Measurements from ENCODE around the gene MYOF. TPM values are rescaled to one million over a fixed set of nuclear protein-coding genes. Genes with fewer than 3 reads are reported as not detected.

The MYOF gene
- total and polyA plus RNA-seq, 9 of the 15 experiments (the other 6 are each of a cell fraction or from before 2014, with no cell fraction given), result 0.06 to 0.27 TPM; not detected in 7

DNA sequence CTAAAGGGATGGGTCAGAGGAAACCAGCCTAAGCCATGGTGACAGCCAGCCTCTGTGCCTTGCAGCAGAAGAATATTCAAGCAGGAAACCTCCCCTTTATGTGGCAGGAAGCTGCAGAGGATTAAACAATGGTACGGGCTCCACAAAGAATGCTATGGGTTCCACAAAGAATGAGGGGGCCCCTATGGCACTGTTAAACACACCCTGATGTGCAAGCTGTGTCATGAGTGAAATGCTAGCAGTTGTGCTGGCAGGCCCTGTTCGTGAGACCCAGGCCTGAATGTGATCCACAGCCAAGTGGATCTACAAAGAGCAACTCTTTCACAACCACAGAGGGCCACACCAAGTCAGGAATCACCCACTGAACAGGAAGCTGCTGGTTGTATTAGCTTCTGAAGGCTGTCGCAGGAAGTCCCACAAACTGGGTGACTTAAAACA is 68.9 kb downstream of the MYOF start:
- DNase-seq (ENCODE audit: extremely low read depth in 1 of 4, low spot score in 3 of 4) (no peak), FAIRE-seq (no peak), ATAC-seq (no peak)
- H3K9me3 ChIP-seq (replicated peaks; ENCODE audit: control insufficient read depth, insufficient read depth, low read depth, low read length), result no peaks in the 10 kb centered on the region
- no peaks in the 10 kb centered on the region for H3K36me3 ChIP-seq (ENCODE audit: control insufficient read depth, insufficient read depth, low read length)
- WGBS (ENCODE audit: insufficient coverage, low coverage, missing lambda C conversion rate), result 8% methylated on average over 2 of the region's 3 CpGs
- no peak overlapping the region for H3K4me3 ChIP-seq
- no peaks in the 10 kb centered on the region for H3K4me1 ChIP-seq (replicated peaks in 1 of 2; ENCODE audit: control insufficient read depth in 2 of 2, insufficient read depth in 2 of 2, low read length in 2 of 2)
- ChIA-PET CTCF (ENCODE audit: low intra/inter-chr PET ratio) (no interaction called here), POLR2A (interaction anchor here (0.8 kb wide), 1 partner anchor 24 kb away, joined by 3 read pairs; no protein-coding TSS in a partner anchor)
- no peak overlapping the region for H3K9ac ChIP-seq (ENCODE audit: insufficient read depth in 1 of 2, low read depth in 2 of 2, low read length in 2 of 2)
- BruUV-seq (replicated peaks), result no TSS peak
- intact Hi-C loops (cut with micrococcal nuclease) (no loop called here), in situ Hi-C loops (cut with MboI) (no loop called here)
- no peaks in the 10 kb centered on the region for H3K9me1 ChIP-seq (ENCODE audit: control insufficient read depth, insufficient read depth, low read length)
- H3K79me2 ChIP-seq (ENCODE audit: control insufficient read depth, insufficient read depth, low read length), result no peaks in the 10 kb centered on the region
- H3K27me3 ChIP-seq (ENCODE audit: control insufficient read depth in 2 of 2, insufficient read depth in 2 of 2, low read length in 2 of 2), result peaks cover 11 to 26% of the 10 kb centered on the region in 2 experiments
- TF ChIP-seq SPI1 (IDR thresholded peaks at IDR 0.05; ENCODE audit: borderline replicate concordance, low read depth, low read length), result no peak
- TF ChIP-seq PRPF4 (IDR thresholded peaks at IDR 0.05; ENCODE audit: insufficient read depth, low read depth, low read length, poor library complexity, severe bottlenecking), result no peak
- no peak for TF ChIP-seq TAL1 (IDR thresholded peaks at IDR 0.05)
- H3K4me2 ChIP-seq (ENCODE audit: insufficient read depth, low read length), result no peak overlapping the region
- H3K27ac ChIP-seq (ENCODE audit: extremely low read depth, low read depth, low read length), result no peak overlapping the region
- no peak overlapping the region for H2AFZ ChIP-seq (ENCODE audit: low read depth, low read length)
- no peaks in the 10 kb centered on the region for H4K20me1 ChIP-seq (replicated peaks; ENCODE audit: control insufficient read depth, insufficient read depth, low read length)

GRCh38 chr10:93412801-93413200 is 69.3 kb downstream of the MYOF start:
- no peaks in the 10 kb centered on the region for H3K79me2 ChIP-seq (ENCODE audit: control insufficient read depth, insufficient read depth, low read length)
- no TSS peak for BruUV-seq (replicated peaks)
- ChIA-PET POLR2A (interaction anchor here (0.8 kb wide), 1 partner anchor 24 kb away, joined by 3 read pairs; no protein-coding TSS in a partner anchor), CTCF (ENCODE audit: low intra/inter-chr PET ratio) (no interaction called here)
- 0% methylated on average over 7 of the region's 7 CpGs for WGBS (ENCODE audit: insufficient coverage, low coverage, missing lambda C conversion rate)
- H3K27me3 ChIP-seq (ENCODE audit: control insufficient read depth in 2 of 2, insufficient read depth in 2 of 2, low read length in 2 of 2), result peaks cover 11 to 26% of the 10 kb centered on the region in 2 experiments
- no peak overlapping the region for H3K9ac ChIP-seq (ENCODE audit: insufficient read depth in 1 of 2, low read depth in 2 of 2, low read length in 2 of 2)
- FAIRE-seq (no peak), DNase-seq (ENCODE audit: extremely low read depth in 1 of 4, low spot score in 3 of 4) (no peak), ATAC-seq (no peak)
- H3K9me1 ChIP-seq (ENCODE audit: control insufficient read depth, insufficient read depth, low read length), result no peaks in the 10 kb centered on the region
- H3K9me3 ChIP-seq (replicated peaks; ENCODE audit: control insufficient read depth, insufficient read depth, low read depth, low read length), result no peaks in the 10 kb centered on the region
- H3K27ac ChIP-seq (ENCODE audit: extremely low read depth, low read depth, low read length), result no peak overlapping the region
- H4K20me1 ChIP-seq (replicated peaks; ENCODE audit: control insufficient read depth, insufficient read depth, low read length), result no peaks in the 10 kb centered on the region
- intact Hi-C loops (cut with micrococcal nuclease) (no loop called here), in situ Hi-C loops (cut with MboI) (no loop called here)
- no peak overlapping the region for H3K4me2 ChIP-seq (ENCODE audit: insufficient read depth, low read length)
- no peak overlapping the region for H3K4me3 ChIP-seq
- no peaks in the 10 kb centered on the region for H3K4me1 ChIP-seq (replicated peaks in 1 of 2; ENCODE audit: control insufficient read depth in 2 of 2, insufficient read depth in 2 of 2, low read length in 2 of 2)
- H3K36me3 ChIP-seq (ENCODE audit: control insufficient read depth, insufficient read depth, low read length), result no peaks in the 10 kb centered on the region
- H2AFZ ChIP-seq (ENCODE audit: low read depth, low read length), result no peak overlapping the region
- no peak for TF ChIP-seq TRIM28 (IDR thresholded peaks at IDR 0.05)
- TF ChIP-seq, protein P1, sequence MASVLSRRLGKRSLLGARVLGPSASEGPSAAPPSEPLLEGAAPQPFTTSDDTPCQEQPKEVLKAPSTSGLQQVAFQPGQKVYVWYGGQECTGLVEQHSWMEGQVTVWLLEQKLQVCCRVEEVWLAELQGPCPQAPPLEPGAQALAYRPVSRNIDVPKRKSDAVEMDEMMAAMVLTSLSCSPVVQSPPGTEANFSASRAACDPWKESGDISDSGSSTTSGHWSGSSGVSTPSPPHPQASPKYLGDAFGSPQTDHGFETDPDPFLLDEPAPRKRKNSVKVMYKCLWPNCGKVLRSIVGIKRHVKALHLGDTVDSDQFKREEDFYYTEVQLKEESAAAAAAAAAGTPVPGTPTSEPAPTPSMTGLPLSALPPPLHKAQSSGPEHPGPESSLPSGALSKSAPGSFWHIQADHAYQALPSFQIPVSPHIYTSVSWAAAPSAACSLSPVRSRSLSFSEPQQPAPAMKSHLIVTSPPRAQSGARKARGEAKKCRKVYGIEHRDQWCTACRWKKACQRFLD (CRISPR knock-in tag; IDR thresholded peaks at IDR 0.05), result no peak
- no peak for TF ChIP-seq TAF9B (IDR thresholded peaks at IDR 0.05; ENCODE audit: partially characterized antibody)
- no peak for TF ChIP-seq BCLAF1 (IDR thresholded peaks at IDR 0.05; ENCODE audit: borderline replicate concordance in 1 of 2, control insufficient read depth in 1 of 2, low read depth in 2 of 2, low read length in 1 of 2)
- no peak for TF ChIP-seq ZNF165 (CRISPR knock-in tag; IDR thresholded peaks at IDR 0.05; ENCODE audit: borderline replicate concordance)
- TF ChIP-seq MIER1 (IDR thresholded peaks at IDR 0.05; ENCODE audit: low read depth), result no peak
- no peak for TF ChIP-seq HEY1 (CRISPR knock-in tag; IDR thresholded peaks at IDR 0.05; ENCODE audit: borderline replicate concordance)
- TF ChIP-seq PCBP1 (IDR thresholded peaks at IDR 0.05; ENCODE audit: low read depth, low read length, poor library complexity, severe bottlenecking), result no peak
- no peak for TF ChIP-seq PHF20 (IDR thresholded peaks at IDR 0.05; ENCODE audit: partially characterized antibody)

Data from K562 (cell line).